Measurements from ENCODE around the gene IFNL3. TPM values are rescaled to one million over a fixed set of nuclear protein-coding genes. Genes with fewer than 3 reads are reported as not detected.

IFNL3 gene
- total RNA-seq, result not detected

GRCh38 chr19:39244410-39245100 lies at the start of gene IFNL3:
Gene IFNL3, minus strand, starts transcription at chr19:39245006. Its CDS starts 39 bp downstream, at chr19:39244967.

DNA sequence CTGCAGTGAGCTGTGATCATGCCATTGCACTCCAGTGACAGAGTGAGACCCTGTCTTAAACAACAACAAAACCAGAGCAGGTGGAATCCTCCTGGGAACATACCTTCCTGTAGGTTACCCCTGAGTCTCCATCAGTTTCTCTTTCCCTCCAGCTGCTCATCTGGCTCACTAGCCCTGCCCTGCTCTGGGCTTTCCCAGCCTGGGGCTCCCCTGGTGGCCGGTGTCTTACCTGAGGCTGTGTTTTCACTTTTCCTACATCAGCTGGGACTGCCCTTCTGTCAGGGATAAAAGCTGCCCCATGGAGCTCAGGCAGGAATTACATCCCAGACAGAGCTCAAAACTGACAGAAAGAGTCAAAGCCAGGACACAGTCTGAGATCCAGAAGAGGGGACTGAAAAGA lies 23.3 kb upstream of the IFNL3 start, which contains the start of gene IFNL2:
Gene IFNL2 (plus strand): TSS at position 312 of the 400 bp plus-strand sequence. CDS start 173 bp downstream, outside the sequence.

GRCh38 chr19:39248806-39249205 lies 4.0 kb upstream of the IFNL3 start, which contains the start of gene IFNL4:
Gene IFNL4, minus strand, starts transcription at chr19:39248856.

DNA sequence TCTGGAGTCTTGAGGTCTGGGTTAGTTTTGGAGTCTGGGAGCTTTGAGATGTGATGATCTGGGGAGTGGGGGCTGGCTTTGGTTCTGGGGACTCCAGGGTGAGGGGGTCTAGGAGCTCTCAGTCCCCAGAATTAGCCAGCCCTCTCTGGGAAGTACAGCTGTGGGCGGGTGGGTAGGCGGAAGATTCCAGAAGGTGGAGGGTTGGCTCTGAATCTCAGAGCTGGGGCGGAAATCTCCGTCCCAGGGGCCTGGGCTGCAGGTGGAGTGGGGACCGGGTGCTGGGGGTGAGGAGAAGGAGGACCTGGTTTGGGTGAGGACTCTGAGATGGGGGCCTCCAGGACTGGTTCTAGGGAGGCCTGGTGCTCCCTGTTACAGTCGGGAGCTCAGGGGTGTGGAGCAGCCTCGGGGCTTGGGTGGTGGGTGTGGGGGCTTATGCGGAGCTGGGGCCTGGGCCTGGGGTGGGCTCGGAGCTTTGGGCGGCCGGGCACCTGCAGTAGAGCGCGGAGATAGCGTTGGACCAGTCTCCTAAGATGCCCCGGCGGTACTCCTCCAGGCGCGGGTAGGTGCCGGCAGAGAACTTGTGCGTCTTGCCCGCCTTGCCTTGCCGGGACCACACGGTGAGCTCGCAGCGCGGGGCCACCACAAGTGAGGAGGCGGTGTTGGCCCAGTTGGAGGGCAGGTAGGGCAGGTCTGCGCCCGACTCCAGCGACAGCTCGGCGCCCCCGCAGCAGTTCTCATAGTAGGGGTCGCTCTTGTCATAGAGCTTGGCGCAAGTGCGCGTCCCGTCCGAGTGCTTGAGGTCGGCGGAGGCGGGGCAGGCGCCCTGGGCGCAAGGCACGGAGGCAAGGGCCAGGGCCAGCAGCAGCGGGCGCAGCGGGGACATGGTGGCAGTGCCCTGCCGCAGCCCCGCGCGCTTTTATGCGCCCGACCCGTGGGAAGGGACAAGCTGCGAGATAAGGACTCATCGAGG lies 41.1 kb downstream of the IFNL3 start, which contains the start of gene SYCN:
Gene SYCN (minus strand): TSS at position 892 of the 970 bp plus-strand sequence. CDS start 9 bp downstream, at position 883.

DNA sequence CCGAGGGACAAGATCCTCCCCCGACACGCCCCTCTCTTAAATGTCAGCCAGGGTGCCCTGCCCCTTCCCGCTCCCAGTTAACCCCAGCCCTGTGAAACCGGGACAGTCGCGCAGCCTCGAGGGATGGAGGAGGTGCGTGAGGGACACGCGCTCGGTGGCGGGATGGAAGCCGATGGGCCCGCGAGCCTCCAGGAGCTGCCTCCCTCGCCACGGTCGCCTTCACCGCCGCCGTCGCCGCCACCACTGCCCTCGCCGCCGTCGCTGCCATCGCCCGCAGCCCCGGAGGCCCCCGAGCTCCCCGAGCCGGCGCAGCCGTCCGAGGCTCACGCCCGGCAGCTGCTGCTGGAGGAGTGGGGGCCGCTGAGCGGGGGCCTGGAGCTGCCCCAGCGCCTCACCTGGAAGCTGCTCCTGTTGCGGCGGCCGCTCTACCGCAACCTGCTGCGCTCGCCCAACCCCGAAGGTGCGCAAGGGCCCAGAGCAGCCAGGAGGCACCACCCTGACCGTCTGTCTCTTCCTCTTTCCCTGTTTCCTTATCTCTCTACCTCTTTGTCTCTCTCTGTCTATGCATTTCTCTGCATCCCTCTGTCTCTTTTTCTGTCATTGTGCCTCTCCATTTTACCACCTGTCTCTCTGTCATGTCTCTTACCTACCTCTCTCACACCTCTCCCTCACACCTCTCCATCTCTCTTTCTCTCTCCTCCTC lies 47.8 kb downstream of the IFNL3 start, which contains the start of gene NCCRP1:
Gene NCCRP1 (plus strand): TSS at position 105 of the 703 bp plus-strand sequence. CDS start 19 bp downstream, at position 124.

Other genes starting within 250 kb of the IFNL3 start
- 2.7 TPM for gene FBXO27, start 212.5 kb downstream of the IFNL3 start, total RNA-seq
- gene ACP7, start 160.6 kb downstream of the IFNL3 start, total RNA-seq, result 0.23 TPM
- gene PAK4, start 119.2 kb downstream of the IFNL3 start, total RNA-seq, result 38.0 TPM
- gene NCCRP1, start 48.0 kb downstream of the IFNL3 start, total RNA-seq, result 2.3 TPM
- gene SYCN, start 40.7 kb downstream of the IFNL3 start, total RNA-seq, result not detected
- gene IFNL4, start 3.9 kb upstream of the IFNL3 start, total RNA-seq, result not detected
- not detected for gene IFNL2, start 23.4 kb upstream of the IFNL3 start, total RNA-seq
- gene IFNL1, start 51.4 kb upstream of the IFNL3 start, total RNA-seq, result not detected
- gene LRFN1, start 75.9 kb upstream of the IFNL3 start, total RNA-seq, result 2.7 TPM
- gene GMFG, start 91.0 kb upstream of the IFNL3 start, total RNA-seq, result 19.1 TPM
- gene SAMD4B, start 97.4 kb upstream of the IFNL3 start, total RNA-seq, result 87.2 TPM
- gene PAF1, start 146.1 kb upstream of the IFNL3 start, total RNA-seq, result 30.4 TPM
- gene MED29, start 146.4 kb upstream of the IFNL3 start, total RNA-seq, result 58.0 TPM
- gene ZFP36, start 161.8 kb upstream of the IFNL3 start, total RNA-seq, result 56.6 TPM
- gene PLEKHG2, start 167.7 kb upstream of the IFNL3 start, total RNA-seq, result 76.6 TPM
- 259 TPM for gene RPS16, start 190.9 kb upstream of the IFNL3 start, total RNA-seq
- gene SUPT5H, start 200.6 kb upstream of the IFNL3 start, total RNA-seq, result 57.6 TPM
- 43.8 TPM for gene TIMM50, start 235.8 kb upstream of the IFNL3 start, total RNA-seq

Measured in metanephros (tissue), 1 donor.